Measurements from ENCODE around the gene SLC6A13. TPM values are rescaled to one million over a fixed set of nuclear protein-coding genes. Genes with fewer than 3 reads are reported as not detected.

Gene SLC6A13
- total and polyA plus RNA-seq, 2 of the 13 experiments (the other 11 are each of a cell fraction or from before 2014, with no cell fraction given), result 0.05 to 0.15 TPM

DNA sequence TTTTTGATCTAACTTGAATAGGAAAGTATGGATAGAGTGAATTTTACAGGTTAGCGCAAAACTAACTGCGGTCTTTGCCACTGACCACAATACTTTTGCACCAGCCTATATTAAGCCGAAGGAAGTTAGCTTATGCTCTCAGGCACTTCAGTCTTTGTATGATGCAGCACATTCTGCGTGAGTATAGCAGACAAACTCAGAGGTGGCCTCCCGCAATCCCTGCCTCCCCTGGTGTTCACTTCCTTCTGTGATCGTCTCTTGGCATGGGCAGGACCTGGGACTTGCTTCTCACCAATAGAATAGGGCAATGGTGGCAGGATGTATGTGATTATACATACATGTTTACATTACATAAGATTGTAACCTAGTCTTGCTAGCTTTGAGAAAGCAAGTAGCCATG lies 10.3 kb upstream of the SLC6A13 start (continued):
- TF ChIP-seq, protein P1, sequence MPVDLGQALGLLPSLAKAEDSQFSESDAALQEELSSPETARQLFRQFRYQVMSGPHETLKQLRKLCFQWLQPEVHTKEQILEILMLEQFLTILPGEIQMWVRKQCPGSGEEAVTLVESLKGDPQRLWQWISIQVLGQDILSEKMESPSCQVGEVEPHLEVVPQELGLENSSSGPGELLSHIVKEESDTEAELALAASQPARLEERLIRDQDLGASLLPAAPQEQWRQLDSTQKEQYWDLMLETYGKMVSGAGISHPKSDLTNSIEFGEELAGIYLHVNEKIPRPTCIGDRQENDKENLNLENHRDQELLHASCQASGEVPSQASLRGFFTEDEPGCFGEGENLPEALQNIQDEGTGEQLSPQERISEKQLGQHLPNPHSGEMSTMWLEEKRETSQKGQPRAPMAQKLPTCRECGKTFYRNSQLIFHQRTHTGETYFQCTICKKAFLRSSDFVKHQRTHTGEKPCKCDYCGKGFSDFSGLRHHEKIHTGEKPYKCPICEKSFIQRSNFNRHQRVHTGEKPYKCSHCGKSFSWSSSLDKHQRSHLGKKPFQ (CRISPR knock-in tag; IDR thresholded peaks at IDR 0.05; ENCODE audit: insufficient replicate concordance), result no peak
- TF ChIP-seq, protein P2, sequence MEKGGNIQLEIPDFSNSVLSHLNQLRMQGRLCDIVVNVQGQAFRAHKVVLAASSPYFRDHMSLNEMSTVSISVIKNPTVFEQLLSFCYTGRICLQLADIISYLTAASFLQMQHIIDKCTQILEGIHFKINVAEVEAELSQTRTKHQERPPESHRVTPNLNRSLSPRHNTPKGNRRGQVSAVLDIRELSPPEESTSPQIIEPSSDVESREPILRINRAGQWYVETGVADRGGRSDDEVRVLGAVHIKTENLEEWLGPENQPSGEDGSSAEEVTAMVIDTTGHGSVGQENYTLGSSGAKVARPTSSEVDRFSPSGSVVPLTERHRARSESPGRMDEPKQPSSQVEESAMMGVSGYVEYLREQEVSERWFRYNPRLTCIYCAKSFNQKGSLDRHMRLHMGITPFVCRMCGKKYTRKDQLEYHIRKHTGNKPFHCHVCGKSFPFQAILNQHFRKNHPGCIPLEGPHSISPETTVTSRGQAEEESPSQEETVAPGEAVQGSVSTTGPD (CRISPR knock-in tag; IDR thresholded peaks at IDR 0.05), result no peak
- TF ChIP-seq, protein P3, sequence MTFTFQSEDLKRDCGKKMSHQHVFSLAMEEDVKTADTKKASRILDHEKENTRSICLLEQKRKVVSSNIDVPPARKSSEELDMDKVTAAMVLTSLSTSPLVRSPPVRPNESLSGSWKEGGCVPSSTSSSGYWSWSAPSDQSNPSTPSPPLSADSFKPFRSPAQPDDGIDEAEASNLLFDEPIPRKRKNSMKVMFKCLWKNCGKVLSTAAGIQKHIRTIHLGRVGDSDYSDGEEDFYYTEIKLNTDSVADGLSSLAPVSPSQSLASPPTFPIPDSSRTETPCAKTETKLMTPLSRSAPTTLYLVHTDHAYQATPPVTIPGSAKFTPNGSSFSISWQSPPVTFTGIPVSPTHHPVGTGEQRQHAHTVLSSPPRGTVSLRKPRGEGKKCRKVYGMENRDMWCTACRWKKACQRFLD (CRISPR knock-in tag; IDR thresholded peaks at IDR 0.05; ENCODE audit: borderline replicate concordance), result no peak

DNA sequence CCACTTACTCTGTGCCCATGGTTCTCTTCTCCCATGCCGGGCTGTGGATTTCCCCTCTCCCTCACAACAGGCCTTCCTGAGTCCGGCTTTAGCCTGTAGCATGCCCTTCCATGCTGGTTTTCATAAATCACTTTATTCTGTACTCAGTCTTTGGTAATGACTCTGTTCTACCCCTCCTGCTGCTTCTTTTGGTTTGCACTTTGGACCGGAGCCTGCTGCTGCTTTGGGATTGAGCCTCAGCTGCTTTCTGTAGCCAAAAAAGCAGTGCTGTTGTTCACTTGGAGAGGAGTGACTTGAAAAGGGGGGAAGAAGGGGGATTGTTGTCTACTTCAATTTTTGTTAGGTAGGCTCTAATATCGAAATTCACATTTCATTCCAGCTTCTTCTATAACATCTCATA lies 8.5 kb upstream of the SLC6A13 start:
- POLR2A ChIA-PET, result no interaction called here
- Histone ChIP-seq H3K4me2 (ENCODE audit: low read depth, low read length) (no peak overlapping the region), H3K27me3 (ENCODE audit: control insufficient read depth in 1 of 2, insufficient read depth in 2 of 2, low read length in 2 of 2) (no peaks in the 10 kb centered on the region), H2AFZ (ENCODE audit: low read length) (no peak overlapping the region), H3K9ac (ENCODE audit: insufficient read depth, low read depth, low read length) (no peak overlapping the region), H3K79me2 (ENCODE audit: insufficient read depth, low read length) (no peaks in the 10 kb centered on the region), H3K4me1 (ENCODE audit: insufficient read depth, low read length) (peaks cover 7% of the 10 kb centered on the region; the same call in 1 of the 2 replicates), H4K20me1 (ENCODE audit: insufficient read depth, low read length) (no peaks in the 10 kb centered on the region), H3K4me3 (replicated peaks in 1 of 3; ENCODE audit: insufficient read depth in 1 of 3, low read depth in 2 of 3, low read length in 3 of 3) (no peak overlapping the region), H3K27ac (ENCODE audit: extremely low read length, insufficient read depth, low read length) (no peak overlapping the region), H3K9me3 (ENCODE audit: low read length) (no peaks in the 10 kb centered on the region), H3K36me3 (replicated peaks in 1 of 2; ENCODE audit: control insufficient read depth in 1 of 2, insufficient read depth in 2 of 2, low read length in 2 of 2) (no peaks in the 10 kb centered on the region)
- ATAC-seq (no peak), FAIRE-seq (no peak), DNase-seq (ENCODE audit: low spot score) (no peak)
- 55% methylated on average over 4 of the region's 4 CpGs for WGBS (ENCODE audit: low lambda C conversion rate)
- in situ Hi-C loops (cut with HindIII; ENCODE audit: extremely low pct_ligation_motif_present, low pct_unique_long_range_greater_than_20kb) (no loop called here), intact Hi-C loops (cut with micrococcal nuclease; ENCODE audit: unreplicated experiment) (no loop called here)
- TF ChIP-seq ZNF543 (CRISPR knock-in tag; IDR thresholded peaks at IDR 0.05) (no peak), ZNF326 (CRISPR knock-in tag; IDR thresholded peaks at IDR 0.05; ENCODE audit: borderline replicate concordance) (no peak), POLR2AphosphoS5 (IDR thresholded peaks at IDR 0.05; ENCODE audit: low read depth, low read length) (no peak), TBP (CRISPR knock-in tag; IDR thresholded peaks at IDR 0.05) (no peak), SUZ12 (IDR thresholded peaks at IDR 0.05; ENCODE audit: low read depth, low read length) (no peak), ZNF430 (CRISPR knock-in tag; IDR thresholded peaks at IDR 0.05) (no peak), ZNF792 (CRISPR knock-in tag; IDR thresholded peaks at IDR 0.05) (no peak), ZNF749 (CRISPR knock-in tag; IDR thresholded peaks at IDR 0.05; ENCODE audit: borderline replicate concordance) (no peak), ZNF670 (CRISPR knock-in tag; IDR thresholded peaks at IDR 0.05; ENCODE audit: borderline replicate concordance) (no peak), ZSCAN9 (CRISPR knock-in tag; IDR thresholded peaks at IDR 0.05; ENCODE audit: borderline replicate concordance) (no peak), RFXAP (CRISPR knock-in tag; IDR thresholded peaks at IDR 0.05; ENCODE audit: borderline replicate concordance) (no peak)
- CTCF ChIA-PET (ENCODE audit: low intra/inter-chr PET ratio, low total read pairs), result no interaction called here
- BruUV-seq (replicated peaks), result no TSS peak
